Epithelial cell of proximal tubule (primary cell): Measurements from ENCODE around the gene KCNT2. TPM values are rescaled to one million over a fixed set of nuclear protein-coding genes. Genes with fewer than 3 reads are reported as not detected.

Source experiments
- DNase-seq: peaks from one replicate; pipeline ENCODE4 v3.0.0-alpha.2; 2011; ENCODE audit warnings: low read depth
- H3K4me3 ChIP-seq: 2 replicates; pipeline ENCODE4 v1.5.1; 2011; ENCODE audit warnings: low read depth, mild to moderate bottlenecking, low read length
- total RNA-seq: library from RNA; depleted of rRNA; stranded (reverse); fragments of >200 nt; gene quantifications from 2 replicates; pipeline ENCODE4 v1.2.3, GENCODE V29; 2015
- TF ChIP-seq, protein P1 (sequence below): conservative IDR thresholded peaks from 2 replicates; pipeline ENCODE4 v1.5.1; 2012; ENCODE audit warnings: low read depth, mild to moderate bottlenecking, low read length

KCNT2 gene
- total RNA-seq, 1 donor from 2014 or later = 1.7 TPM

DNA sequence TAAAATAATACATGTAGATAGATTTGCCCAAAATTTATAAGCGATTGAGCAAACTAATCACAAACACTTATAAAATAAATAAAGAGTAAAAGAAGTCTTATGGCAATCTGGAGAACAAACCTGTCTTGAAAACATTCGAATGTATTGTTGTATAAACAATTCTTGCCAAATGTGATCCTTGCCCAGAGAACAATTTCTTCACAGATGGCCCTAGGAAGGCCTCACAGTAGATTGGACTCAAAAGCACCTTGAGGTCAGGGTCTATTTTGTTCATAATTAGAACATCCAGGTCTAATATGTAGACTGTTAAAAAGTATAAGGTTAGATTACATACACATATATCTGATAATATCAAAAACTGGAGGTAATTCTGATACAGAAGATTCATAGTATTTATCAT lies 202.4 kb downstream of the KCNT2 start:
- no peak overlapping the region for H3K4me3 ChIP-seq
- TF ChIP-seq, protein P1, sequence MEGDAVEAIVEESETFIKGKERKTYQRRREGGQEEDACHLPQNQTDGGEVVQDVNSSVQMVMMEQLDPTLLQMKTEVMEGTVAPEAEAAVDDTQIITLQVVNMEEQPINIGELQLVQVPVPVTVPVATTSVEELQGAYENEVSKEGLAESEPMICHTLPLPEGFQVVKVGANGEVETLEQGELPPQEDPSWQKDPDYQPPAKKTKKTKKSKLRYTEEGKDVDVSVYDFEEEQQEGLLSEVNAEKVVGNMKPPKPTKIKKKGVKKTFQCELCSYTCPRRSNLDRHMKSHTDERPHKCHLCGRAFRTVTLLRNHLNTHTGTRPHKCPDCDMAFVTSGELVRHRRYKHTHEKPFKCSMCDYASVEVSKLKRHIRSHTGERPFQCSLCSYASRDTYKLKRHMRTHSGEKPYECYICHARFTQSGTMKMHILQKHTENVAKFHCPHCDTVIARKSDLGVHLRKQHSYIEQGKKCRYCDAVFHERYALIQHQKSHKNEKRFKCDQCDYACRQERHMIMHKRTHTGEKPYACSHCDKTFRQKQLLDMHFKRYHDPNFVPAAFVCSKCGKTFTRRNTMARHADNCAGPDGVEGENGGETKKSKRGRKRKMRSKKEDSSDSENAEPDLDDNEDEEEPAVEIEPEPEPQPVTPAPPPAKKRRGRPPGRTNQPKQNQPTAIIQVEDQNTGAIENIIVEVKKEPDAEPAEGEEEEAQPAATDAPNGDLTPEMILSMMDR = no peak
- DNase-seq = no peak

DNA sequence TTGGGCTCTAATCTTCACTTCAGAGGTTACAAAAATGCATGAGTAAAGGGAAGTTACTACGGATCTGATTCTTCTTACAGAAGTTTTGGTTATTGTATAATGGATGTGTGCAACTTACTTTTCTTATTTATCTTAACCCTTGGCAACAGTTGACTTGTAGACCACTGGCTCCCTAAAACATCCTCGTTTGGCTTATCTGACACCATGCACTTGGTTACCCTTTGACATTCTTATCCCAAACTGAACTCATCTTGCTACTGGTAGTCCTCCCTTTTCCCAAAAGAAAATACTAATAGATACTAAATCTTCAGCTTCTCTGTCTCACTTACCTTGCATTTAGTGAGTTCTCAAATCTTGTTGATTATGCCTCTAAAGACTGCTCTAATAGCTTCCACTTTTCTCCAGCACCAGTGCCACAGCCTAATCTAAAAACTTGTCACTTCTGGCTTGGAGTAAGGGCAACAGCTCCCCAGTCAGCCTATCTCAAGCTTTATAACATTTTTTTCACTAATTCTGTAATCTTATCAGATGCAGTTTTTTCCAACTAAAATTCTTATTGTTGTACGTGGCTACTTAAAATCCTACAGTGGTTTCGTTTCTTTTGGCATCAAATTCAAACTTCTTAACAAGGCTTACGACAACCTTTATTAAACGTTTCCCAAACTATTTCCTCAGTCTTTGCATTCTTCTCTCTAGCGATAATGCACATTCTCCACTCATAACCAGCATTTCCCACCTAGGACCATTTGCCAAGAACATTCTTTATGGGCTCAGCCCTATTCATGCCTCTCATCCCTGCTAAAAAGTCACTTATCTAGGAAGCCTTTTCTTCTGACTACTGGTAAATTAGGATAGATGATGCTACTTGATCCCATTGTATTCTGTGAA lies 204.2 kb downstream of the KCNT2 start:
- TF ChIP-seq, protein P1 = no peak
- DNase-seq = no peak
- no peak overlapping the region for H3K4me3 ChIP-seq

DNA sequence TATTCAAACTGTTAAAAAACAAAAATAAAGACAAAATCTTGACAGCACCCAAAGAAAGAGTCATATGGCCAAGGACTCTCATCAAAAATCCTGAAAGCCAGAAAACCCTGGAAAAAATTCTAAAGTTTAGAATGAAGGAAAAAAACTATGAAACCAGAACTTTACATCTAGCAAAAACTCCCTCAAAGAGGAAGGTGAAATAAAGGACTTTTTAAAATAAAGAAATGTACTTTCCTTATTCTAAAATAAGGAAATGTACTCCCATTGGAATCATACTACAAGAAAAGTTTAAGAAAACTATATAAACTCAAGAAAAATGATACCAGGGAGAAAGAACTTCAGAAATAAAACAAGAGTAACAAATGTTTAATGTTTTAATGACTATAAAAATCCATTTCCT lies 206.3 kb downstream of the KCNT2 start:
- H3K4me3 ChIP-seq = no peak overlapping the region
- DNase-seq = no peak
- TF ChIP-seq, protein P1 = no peak

DNA sequence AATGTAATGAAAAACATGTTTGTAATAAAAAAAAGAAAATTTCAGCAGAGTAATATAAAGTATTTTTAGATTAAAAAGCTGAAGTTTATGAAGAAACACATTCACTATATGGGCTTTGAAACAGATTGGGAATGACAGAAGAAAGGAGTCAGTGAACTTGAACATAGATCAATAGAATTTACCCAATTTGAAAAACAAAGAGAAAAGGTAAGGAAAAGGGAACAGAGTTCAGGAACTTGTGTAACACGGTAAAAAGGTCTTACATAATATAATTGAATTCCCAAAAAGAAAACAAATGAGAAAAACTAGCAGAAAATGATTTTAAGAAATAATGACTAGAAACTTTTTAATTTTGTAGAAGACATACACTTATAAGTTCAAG lies 206.8 kb downstream of the KCNT2 start:
- H3K4me3 ChIP-seq = no peak overlapping the region
- no peak for DNase-seq
- TF ChIP-seq, protein P1 = no peak

DNA sequence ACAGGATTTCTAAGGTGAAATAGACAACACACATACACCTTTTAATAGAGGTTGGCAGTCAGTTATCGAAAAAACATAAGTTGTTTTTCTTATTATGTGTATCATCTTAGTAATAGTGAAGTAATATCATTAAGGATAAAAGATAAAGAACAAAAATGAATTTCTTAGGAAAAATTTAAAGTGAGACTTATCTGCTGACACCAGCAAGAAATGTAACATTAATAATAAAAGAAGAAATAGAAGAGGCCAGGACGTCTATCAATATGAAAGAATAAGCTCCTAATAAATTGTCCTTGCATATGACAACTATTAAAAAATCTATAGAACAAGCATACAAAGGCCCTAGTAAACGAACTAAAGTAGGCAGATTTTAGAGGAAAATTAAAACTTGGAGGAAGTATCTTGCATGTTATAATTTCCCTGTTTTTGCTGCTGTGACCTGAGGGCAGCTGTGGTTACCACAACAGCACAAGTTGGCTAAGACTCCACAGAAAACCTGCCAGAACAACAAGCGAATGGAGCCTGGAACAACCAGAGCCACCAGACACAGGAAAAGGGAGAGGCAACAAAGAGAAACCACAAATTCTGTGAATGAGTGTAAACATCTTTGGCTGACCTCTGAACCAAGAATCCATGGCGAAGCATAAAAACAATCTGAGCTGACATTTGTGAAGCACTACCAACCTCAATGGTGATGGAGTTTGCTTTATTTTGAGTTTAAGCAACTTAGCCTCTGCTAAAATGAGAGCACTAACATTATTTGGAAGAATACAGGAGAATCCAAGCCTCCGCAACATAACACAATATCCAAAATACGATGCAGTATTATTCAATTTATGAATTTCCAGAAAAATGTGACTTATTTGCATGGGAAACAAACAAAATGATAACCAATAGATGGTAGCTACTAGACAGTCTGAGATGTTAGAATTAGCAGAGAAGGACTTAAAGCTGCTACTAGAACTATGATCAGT lies 207.5 kb downstream of the KCNT2 start:
- H3K4me3 ChIP-seq = no peak overlapping the region
- TF ChIP-seq, protein P1 = no peak
- no peak for DNase-seq

DNA sequence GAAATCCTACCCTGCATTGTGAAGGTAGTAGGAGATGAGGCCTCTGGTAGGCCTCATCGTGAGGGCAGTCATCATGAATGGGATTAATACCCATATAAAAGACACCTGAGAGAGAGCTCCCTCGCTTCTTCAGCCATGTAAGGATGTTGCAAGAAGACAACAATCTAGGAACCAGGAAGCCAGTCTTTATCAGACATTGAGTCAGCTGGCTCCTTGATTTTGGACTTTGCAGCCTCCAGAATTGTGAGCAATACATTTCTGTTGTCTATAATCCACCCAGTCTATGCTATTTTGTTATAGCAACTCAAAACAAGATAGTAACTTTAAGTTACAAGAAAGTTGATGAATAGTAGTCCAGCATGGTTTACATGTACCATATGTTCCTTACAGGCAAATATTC lies 208.5 kb downstream of the KCNT2 start:
- no peak for DNase-seq
- no peak overlapping the region for H3K4me3 ChIP-seq
- TF ChIP-seq, protein P1 = no peak
